Measurements from ENCODE around the gene SOX11.

Gene SOX11

GRCh38 chr2:5725072-5725471, 32.9 kb downstream of the SOX11 start:
- no peak for DNase-seq

- peak; percentile 15 for DNase-seq
These were observed 33.7 kb downstream of the SOX11 start for GRCh38 chr2:5725794-5726463.

DNA sequence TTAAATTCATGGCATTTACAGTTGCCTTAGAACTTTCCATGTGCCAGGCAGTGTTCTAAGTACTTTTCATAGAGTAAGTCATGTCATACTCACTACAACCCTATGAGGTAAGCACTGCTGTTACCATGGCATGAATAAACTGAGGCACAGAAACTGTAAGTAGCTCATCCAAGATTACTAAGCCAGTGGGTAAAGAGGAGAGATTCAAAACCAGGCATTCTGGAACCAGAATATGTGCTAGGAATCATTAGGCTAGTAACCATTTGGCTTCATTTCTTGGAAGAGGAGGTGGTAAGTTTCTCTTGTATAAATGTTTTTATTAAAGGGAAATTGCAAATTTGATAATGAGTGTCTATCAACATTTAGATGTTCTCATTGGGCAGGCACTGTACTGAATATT, 35.1 kb downstream of the SOX11 start:
- no peak for DNase-seq

GRCh38 chr2:5729416-5729815, 37.2 kb downstream of the SOX11 start:
- no peak for DNase-seq

GRCh38 chr2:5730386-5730785, 38.2 kb downstream of the SOX11 start:
- no peak for DNase-seq

DNA sequence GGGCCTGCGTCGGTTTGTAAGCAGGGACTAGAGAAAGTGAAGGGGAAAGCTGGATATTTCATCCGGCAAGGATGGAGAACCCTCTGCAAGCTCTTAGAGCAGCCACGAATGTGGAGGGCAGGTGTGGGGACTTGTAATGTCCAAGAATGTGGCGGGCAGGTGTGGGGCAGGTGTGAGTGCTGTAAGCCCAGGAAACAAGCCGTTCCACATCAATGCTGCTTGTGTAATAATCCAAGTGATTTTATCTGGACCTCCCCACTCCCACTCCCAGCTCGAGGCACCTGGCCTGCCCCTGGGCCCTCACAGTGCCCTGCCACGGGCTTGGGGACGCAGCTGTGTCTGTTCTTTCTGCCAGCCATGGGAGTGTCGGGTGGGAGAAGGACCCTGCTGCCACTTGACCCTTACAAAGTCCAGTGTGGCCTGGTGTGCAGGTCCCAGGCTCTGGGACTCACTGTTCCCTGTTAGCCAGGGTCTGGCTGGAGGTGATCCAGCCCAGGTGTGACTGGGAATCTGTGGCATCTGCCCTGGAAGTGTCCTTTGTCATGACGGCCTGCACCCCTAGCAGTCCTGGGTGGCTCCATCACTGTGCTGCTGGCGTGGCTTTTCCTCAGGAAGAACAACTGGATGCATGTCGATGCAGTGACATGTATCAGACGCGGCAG, 42.8 kb downstream of the SOX11 start:
- DNase-seq = no peak

DNA sequence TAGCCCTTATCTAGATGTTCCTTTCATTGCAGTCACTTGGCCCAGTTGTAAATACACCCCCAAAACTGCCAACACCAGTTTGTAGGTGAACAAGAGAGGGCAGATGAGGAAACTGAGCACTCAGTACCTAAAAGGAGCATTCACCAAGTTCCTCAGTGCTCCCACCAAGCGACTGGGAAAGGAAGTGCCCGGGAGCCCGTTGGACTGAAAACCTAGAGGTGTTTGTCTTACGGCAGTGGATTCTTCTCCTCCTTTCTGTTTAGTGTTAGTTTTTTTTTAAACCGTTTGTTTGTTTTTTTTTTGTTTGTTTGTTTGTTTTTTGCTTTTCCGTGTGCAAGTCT, 43.3 kb downstream of the SOX11 start:
- DNase-seq = no peak

- no peak for DNase-seq
These were observed 43.9 kb downstream of the SOX11 start for GRCh38 chr2:5736050-5736449.

DNA sequence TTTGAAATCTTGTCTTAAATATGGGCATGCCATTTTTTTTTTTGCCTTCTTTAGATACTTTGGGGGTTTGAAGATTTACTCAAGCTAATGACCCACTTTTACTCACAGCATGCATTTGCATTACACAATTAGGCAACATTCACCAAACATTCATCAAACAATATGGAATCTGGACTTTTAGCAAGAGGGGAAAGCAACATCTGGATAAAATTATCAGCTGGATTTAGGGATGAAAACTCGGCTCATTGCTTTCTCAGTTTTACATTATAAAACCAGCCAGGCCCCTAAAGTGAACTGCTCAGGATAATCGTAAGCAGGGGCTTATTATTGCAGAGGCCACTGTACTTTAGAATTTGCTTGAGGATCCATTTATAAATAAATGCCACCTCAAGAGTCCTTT, 44.7 kb downstream of the SOX11 start:
- peak; percentile 35 for DNase-seq

GRCh38 chr2:5740053-5740452, 47.9 kb downstream of the SOX11 start:
- DNase-seq = no peak

DNA sequence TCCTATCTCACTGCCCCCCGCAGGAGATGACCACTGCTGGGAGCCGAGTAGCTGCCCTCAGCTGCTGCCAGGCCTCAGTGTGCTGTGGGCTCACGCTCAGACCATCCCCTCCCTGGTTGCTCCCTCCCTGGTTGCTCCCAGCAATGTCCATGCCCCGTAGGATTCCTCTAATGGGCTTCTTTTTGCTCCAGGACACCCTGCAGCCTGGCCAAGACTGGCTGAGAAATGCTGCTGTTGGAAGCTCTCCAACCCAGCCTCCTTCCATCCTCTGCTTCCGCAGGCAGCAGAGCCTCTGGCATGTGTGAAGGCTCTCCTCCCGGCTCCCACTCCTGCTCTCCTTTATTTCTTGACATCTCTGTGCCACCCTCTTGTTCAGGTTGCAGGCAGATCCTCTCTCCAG, 48.6 kb downstream of the SOX11 start:
- DNase-seq = peak; percentile 11

GRCh38 chr2:5741242-5741641, 49.1 kb downstream of the SOX11 start:
- no peak for DNase-seq

DNA sequence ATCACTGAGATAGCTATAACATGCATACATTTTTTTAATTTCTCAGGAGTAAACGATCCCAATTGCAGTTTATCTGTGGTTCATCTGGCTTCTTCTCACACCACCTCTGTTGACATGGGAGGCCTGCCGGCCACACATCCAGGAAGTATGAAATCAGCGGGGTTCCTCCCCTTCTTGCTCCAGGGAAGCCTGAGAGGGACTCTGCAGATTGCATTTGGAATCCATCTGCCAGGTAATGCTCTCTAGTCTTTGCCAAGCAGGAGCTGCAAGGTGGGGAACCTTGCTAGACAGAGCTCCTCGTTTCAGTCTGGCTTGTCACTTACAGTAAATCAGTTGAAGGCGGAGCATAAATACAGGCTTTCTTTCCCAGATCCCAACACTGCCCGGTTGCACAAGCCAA, 49.9 kb downstream of the SOX11 start:
- no peak for DNase-seq

DNA sequence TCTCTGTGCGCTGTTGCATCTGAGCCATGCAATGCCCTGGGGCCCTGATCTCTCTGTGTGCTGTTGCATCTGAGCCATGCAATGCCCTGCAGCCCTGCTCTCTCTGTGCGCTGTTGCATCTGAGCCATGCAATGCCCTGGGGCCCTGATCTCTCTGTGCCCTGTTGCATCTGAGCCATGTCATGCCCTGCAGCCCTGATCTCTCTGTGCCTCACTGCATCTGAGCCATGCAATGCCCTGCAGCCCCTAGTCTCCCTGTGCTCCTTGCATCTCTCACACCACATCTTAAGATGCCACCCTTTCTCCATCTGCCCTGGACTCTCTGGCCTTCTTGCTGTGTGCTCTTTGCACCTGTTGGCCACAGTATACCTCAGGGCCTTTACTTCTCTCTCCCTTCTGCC, 56.2 kb downstream of the SOX11 start:
- no peak for DNase-seq

GRCh38 chr2:5748946-5749345, 56.8 kb downstream of the SOX11 start:
- DNase-seq = no peak

DNA sequence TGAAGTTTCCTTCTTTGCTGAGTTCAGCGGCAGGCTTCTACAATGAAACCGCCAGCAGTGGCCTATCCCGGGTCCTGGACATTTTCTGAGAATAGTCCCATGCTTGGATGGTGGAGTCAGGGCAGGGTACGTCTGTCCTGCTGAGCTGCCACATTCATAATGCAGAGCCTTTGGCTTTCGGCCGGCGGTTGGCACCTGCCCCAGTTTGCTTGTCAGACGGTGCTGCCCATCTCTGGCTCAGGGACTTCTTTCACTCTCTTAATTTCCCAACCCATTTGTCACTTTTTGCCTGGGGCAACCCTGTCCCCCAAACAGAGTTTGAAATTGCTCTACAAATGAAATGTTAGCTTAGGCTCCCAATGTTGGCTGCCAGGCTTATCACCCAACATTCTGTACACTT, 57.2 kb downstream of the SOX11 start:
- no peak for DNase-seq

Measured in fibroblast of upper back skin (primary cell).